ENCODE measurements around the gene BCKDK. TPM values are rescaled to one million over a fixed set of nuclear protein-coding genes. Genes with fewer than 3 reads are reported as not detected.
"Not testable (repeated sequence)": the region's sequence is repeated elsewhere in the genome, so short reads cannot be mapped to it uniquely, and the experiment has no call there.

The BCKDK gene
- total and polyA plus RNA-seq, 8 donors, result 25.7 to 64.2 (median 33.2) TPM

GRCh38 chr16:31135535-31136286 is 27.5 kb downstream of the BCKDK start, which contains the start of gene PRSS8:
TSS of gene PRSS8 (minus strand) at chr16:31135727. CDS start at chr16:31135498, 229 bp downstream.
- Histone ChIP-seq H3K4me1 (peaks cover 23 to 49% (median 41%) of the 10 kb centered on the region in 3 donors), H3K36me3 (peaks cover 0 to 11% (median 6%) of the 10 kb centered on the region in 3 donors), H3K4me3 (peak within 1 kb of the TSS; percentile 56 to 87 (median 72)), H3K27me3 (no peaks in the 10 kb centered on the region), H3K27ac (peak within 1 kb of the TSS; percentile 89 to 98 (median 94)), H3K9me3 (no peaks in the 10 kb centered on the region)
- WGBS, 2 donors, result 12 to 20% methylated on average over 22 of the region's 22 CpGs
- FAIRE-seq (no peak), DNase-seq (peak; percentile 93 to 98 (median 94)), ATAC-seq (peak; percentile 61 to 75 (median 74))
- TF ChIP-seq, protein P1, sequence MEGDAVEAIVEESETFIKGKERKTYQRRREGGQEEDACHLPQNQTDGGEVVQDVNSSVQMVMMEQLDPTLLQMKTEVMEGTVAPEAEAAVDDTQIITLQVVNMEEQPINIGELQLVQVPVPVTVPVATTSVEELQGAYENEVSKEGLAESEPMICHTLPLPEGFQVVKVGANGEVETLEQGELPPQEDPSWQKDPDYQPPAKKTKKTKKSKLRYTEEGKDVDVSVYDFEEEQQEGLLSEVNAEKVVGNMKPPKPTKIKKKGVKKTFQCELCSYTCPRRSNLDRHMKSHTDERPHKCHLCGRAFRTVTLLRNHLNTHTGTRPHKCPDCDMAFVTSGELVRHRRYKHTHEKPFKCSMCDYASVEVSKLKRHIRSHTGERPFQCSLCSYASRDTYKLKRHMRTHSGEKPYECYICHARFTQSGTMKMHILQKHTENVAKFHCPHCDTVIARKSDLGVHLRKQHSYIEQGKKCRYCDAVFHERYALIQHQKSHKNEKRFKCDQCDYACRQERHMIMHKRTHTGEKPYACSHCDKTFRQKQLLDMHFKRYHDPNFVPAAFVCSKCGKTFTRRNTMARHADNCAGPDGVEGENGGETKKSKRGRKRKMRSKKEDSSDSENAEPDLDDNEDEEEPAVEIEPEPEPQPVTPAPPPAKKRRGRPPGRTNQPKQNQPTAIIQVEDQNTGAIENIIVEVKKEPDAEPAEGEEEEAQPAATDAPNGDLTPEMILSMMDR (IDR thresholded peaks at IDR 0.05), result no peak
- intact Hi-C loops (cut with DNase I), result no loop called here

GRCh38 chr16:31136287-31136662 is 28.1 kb downstream of the BCKDK start:
- FAIRE-seq (no peak), DNase-seq (peak in 1 of 6 donors; percentile 33), ATAC-seq (no peak)
- Histone ChIP-seq H3K4me1 (peaks cover 24 to 49% (median 42%) of the 10 kb centered on the region in 3 donors), H3K27me3 (no peaks in the 10 kb centered on the region), H3K9me3 (no peaks in the 10 kb centered on the region), H3K4me3 (no peak overlapping the region), H3K27ac (peak overlapping the region in 1 of 4 donors; percentile 94), H3K36me3 (peaks cover 0 to 11% (median 6%) of the 10 kb centered on the region in 3 donors)
- TF ChIP-seq, protein P1 (IDR thresholded peaks at IDR 0.05), result no peak
- intact Hi-C loops (cut with DNase I), result no loop called here
- 73 to 76% methylated on average over 6 of the region's 6 CpGs for WGBS, 2 donors

DNA sequence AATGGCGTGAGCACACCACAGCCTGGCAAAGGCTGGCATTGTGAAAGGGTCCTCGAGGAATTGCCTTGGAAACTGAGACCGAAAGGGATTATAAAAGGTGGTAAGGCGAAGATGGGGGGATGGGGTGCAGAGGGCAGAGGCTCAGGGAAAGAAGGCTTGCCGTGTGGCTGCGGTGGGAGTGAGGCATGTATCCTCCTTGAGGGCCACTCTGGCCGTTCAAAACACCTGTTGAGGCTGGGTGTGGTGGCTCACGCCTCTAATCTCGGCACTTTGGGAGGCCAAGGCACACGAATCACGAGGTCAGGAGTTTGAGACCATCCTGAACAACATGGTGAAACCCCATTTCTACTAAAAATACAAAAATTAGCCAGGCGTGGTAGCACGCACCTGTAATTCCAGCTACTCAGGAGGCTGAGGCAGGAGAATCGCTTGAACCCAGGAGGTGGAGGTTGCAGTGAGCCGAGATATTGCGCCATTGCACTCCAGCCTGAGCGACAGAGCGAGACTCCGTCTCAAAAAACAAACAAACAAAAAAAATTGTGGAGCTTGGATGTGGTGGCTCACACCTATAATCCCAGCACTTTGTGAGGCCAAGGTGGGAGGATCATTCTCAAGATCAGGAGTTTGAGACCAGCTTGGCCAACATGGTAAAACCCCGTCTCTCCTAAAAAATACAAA is 28.8 kb downstream of the BCKDK start:
- H3K27me3 ChIP-seq; ATAC-seq; FAIRE-seq; intact Hi-C loops (cut with DNase I); H3K36me3 ChIP-seq; H3K4me3 ChIP-seq; H3K27ac ChIP-seq; H3K9me3 ChIP-seq: not testable (repeated sequence)
- DNase-seq, result peak in 2 of 6 donors; percentile 24 to 30
- H3K4me1 ChIP-seq, result peaks cover 22 to 49% (median 40%) of the 10 kb centered on the region in 3 donors
- 83 to 89% methylated on average over 20 of the region's 20 CpGs for WGBS, 2 donors

- WGBS, 2 donors, result 28 to 31% methylated on average over 26 to 27 of the region's 27 CpGs
- Histone ChIP-seq H3K36me3 (no peaks in the 10 kb centered on the region), H3K4me1 (peaks cover 18 to 39% (median 27%) of the 10 kb centered on the region in 3 donors), H3K27ac (peak overlapping the region; percentile 81 to 90 (median 83)), H3K4me3 (peak overlapping the region in 1 of 4 donors; percentile 4), H3K9me3 (no peaks in the 10 kb centered on the region), H3K27me3 (no peaks in the 10 kb centered on the region)
- TF ChIP-seq, protein P1 (IDR thresholded peaks at IDR 0.05), result no peak
- FAIRE-seq (no peak), DNase-seq (peak; percentile 78 to 95 (median 92)), ATAC-seq (peak; percentile 44 to 58 (median 50))
- intact Hi-C loops (cut with DNase I), result no loop called here
Measured at GRCh38 chr16:31138621-31139578, 30.7 kb downstream of the BCKDK start.

- Histone ChIP-seq H3K4me3 (peak overlapping the region in 1 of 4 donors; percentile 21), H3K27ac (peak overlapping the region; percentile 56 to 91 (median 78)), H3K4me1 (peaks cover 18 to 32% (median 24%) of the 10 kb centered on the region in 3 donors)
- intact Hi-C loops (cut with DNase I), result loop anchor here in 1 of 3 donors (10.0 kb wide), 1 partner anchor 304 kb away; the partner anchor contains the start of gene ZNF843
- not testable (repeated sequence) for ATAC-seq, H3K27me3 ChIP-seq, H3K36me3 ChIP-seq, H3K9me3 ChIP-seq, FAIRE-seq, DNase-seq
- WGBS, 2 donors, result 90 to 91% methylated on average over 9 of the region's 9 CpGs
Measured at GRCh38 chr16:31141071-31141469, 32.9 kb downstream of the BCKDK start.

All from pancreas (tissue), 10 donors.